GM19467 (cell line): ENCODE results near the gene ZNF346.

Experiments used
- ATAC-seq: cut with Tn5 transposase; IDR thresholded peaks from one replicate; pipeline ENCODE4 v1.9.1; 2021; ENCODE audit warnings: mild to moderate bottlenecking, moderate library complexity; ENCODE audit not compliant: unreplicated experiment

ZNF346 gene

DNA sequence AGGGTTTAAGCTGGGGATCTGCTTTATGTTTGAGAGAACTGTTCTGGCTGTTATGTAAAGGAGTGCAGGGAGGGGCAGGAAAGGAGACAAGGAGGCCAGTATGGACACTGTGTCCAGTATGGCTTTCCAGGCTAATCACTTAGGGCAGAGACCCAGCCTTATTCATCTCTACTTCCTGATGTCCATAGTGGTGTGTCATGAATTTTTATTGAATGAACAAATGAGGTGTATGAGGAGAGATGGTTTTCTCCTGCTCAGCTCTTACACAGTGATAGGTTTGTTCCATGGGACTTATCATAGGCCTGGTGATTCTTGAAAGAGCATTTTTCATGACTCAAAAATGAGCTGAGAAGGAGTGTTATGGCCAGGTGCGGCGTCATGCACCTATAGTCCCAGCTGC lies 43.7 kb downstream of the ZNF346 start:
- ATAC-seq: no peak

DNA sequence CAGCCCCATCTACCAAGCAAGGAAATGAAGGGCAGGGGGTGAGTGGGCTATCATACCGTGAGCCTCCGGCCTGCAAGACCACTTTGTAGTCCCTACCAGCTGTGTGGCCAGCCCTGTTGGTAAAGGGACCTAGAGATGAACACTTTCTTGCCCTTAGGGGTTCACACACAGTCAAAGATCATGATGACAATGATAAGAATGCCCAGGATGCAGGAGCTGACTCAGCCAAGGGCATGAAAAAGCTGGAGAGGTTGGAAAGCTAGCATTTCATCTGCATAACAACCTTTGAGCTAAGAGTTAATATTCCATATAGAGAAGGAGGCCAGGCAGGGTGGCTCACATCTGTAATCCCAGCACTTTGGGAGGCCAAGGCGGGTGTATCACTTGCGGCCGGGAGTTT lies 45.0 kb downstream of the ZNF346 start:
- ATAC-seq: no peak

DNA sequence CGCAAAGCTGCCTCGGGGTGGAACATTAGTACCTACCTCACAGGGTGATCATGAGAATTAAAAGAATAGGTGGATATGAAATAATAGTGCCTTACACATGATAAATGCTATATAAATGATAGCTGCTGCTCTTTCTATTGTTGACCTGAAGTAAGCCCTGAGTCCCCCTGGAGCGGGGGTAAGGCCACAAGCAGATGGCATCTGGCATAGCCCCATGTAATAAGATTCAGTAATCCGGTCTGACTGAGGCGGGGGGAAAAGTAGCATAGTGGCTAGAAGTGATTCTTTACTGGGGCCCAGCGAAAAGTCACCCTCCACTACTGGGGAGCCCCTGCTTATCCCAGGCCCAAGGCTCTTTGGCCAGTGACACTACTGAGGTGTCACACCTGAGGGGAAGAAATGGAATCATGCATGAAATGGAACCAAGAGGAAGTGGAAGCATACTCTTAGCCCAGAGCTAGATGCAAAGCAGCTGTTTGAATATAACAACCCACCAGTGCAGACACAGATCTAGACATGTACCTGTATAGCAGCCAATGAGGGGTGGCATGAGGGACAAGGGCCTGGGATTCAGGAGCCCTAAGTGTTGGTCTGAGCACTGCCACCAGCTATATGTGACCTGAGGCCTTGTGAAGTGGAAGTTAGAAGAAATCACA lies 48.2 kb downstream of the ZNF346 start:
- ATAC-seq: no peak

DNA sequence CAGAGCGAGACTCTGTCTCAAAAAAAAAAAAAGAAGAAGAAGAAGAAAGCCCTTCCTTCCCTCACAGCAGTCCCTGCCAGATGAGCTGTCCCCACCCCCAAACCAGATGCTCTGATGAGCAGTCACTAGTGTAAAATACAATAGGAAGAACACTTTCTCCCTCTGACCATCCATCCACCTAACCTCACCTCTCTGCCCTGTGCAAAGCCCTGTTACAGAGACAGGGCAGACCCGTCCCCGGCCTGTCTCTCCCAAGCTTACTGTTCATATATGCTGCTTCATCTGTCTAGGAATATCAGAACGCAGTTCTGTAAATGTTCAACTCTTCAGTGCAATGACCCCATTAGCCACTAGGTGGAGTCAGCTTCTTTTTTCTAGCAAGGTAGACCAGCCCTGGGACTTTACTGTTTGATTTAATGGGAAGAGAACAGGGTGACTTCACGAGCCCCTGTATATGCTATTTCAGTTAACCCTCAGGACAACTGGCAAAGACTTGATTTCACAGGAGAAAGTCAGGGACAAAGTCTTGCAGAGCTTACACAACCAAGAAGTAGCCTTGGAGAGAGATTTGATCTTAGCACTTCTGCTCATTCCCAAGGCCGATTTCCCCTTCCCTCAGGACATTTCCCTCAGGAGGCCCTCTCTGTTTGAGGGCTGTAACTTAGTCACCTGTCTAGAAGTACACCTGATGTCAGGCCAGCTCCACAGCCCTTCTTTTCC lies 49.3 kb downstream of the ZNF346 start:
- ATAC-seq: peak; percentile 64

DNA sequence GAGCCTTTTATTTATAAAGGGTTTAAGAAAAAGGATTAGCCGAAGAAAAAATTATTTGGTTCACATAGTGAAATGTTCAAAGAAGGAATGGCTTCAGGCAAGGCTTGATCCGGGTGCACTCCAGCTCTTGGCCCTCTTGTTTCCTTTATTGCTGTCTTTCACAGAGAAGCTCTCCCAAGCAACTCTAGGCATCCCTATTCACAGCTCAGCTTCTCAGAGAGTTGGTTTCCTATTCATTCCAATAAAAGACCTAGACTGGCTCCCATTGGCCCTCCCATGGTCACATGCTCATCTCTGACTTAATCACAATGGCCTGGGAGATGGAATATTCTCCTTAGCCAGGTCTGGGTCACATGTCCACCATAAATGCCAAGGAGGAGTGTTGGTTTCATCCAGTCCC lies 54.8 kb downstream of the ZNF346 start:
- no peak for ATAC-seq

DNA sequence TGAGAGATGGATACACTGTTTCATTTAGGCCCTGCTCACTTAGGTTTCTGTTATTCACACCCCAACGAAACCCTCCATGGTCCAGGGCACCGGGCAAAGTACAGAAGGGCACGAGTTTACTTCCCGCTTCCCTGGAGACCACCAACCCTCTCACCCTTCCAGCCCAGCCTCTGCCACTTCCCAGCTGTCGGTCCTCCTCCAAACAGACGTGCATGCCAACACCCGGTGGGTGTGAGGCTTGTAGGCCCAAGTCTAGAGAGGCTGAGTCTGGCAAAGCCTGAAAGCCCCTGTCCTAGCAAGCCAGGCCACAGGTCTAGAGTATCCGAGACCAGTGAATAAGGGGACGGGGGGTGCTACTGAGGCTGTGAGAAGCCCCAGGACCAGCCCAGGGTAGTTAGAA lies 57.1 kb downstream of the ZNF346 start:
- no peak for ATAC-seq

DNA sequence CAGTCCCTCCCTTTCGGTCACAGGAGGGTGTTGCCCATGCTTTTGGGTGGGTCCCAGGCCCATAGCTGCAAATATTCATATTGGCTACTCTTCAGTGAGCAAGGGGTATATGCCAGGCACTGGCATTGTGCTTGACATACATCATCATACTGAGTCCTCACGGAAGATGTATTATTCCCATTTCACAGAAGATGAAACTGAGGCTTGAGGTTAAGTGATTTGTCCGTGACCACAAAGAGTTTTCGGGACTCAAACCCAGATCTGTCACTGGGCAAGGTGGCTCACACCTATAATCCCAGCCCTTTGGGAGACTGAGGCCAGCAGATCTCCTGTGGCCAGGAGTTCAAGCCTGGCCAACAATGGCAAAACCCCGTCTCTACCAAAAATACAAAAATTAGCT lies 57.8 kb downstream of the ZNF346 start:
- ATAC-seq: no peak

DNA sequence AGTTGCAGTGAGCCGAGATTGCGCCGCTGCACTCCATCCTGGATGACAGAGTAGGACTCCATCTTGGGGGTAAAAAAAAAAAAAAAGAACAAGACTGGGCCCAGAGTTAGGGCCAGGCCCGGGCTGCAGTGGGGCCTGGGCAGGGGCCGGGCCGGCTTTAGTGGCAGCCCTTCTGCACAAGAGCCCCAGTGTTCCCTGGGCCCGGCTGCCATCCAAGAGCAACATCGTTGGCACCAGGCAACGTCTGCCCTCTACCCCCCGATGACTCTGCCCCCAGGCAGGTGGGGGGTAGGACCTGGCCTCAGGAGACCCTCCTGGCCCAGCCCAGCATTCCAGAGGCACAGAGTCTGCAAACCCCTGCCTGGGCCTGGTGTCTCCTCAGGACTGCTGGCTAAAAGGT lies 59.4 kb downstream of the ZNF346 start:
- no peak for ATAC-seq

DNA sequence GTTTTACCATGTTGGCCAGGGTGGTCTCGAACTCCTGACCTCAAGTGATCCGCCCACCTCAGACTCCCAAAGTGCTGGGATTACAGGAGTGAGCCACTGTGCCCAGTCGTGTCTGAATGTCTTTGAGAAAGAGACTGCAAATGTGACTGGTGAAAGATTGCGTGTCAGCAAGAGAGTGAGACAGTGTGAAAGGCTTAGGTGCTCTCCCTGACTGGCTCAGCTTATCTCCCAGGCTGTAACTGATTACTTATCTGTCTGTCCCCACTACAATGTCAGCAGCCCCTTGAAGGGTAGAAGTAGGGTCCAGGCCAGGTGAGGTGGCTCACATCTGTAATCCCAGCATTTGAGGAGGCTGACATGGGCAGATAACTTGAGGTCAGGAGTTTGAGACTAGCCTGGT lies 60.9 kb downstream of the ZNF346 start:
- ATAC-seq: no peak

DNA sequence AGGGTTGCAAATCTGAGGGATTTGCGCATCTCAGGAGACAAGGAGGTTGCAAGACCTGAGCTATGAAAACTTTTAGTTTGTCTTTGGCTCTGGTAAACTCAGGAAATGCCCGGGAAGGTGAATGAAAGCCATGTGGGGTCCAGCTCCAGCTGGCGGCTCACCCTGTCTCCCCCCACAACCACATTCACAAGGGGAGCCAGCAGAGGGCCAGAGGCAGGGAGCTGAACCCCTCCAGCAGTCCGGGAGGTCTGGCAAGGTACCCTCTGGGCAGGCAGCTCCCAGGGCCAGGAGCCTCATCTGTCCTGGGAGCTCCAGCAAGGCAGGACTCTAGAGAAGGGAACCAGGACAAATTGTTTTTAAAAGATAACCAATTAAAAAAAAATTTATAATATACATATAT lies 61.7 kb downstream of the ZNF346 start:
- no peak for ATAC-seq

DNA sequence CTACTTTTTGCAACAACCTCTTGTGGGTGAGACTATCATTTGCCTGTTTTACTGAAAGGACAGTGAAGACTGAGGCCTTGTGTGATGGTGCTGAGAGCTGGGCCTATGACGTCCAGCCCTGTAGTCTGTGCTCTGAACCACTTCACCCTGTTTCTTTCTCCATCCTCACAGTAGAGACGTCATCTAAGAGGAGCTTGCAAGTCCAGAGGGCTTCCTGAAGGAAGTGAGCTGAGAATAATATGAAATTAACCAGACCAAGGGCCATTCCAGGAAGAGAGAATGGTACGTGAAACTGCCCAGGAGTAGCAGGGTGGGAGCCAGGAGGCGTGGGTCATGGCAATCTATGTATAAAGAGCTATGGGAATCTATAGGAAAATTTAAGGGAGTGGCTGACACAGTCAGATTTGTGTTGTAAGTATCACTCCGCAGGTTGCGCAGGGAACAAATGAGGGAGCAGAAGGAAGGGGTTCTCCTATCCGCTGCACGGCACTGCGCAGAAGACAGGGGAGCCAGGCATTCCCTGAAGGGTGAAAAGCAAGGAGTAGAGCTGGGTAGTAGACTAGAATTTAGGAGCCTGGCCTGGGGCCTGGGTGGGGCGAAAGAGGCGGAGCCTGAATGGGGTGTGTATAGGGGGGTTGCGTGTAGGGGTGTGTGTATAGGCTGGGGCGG lies 63.6 kb downstream of the ZNF346 start:
- ATAC-seq: no peak

DNA sequence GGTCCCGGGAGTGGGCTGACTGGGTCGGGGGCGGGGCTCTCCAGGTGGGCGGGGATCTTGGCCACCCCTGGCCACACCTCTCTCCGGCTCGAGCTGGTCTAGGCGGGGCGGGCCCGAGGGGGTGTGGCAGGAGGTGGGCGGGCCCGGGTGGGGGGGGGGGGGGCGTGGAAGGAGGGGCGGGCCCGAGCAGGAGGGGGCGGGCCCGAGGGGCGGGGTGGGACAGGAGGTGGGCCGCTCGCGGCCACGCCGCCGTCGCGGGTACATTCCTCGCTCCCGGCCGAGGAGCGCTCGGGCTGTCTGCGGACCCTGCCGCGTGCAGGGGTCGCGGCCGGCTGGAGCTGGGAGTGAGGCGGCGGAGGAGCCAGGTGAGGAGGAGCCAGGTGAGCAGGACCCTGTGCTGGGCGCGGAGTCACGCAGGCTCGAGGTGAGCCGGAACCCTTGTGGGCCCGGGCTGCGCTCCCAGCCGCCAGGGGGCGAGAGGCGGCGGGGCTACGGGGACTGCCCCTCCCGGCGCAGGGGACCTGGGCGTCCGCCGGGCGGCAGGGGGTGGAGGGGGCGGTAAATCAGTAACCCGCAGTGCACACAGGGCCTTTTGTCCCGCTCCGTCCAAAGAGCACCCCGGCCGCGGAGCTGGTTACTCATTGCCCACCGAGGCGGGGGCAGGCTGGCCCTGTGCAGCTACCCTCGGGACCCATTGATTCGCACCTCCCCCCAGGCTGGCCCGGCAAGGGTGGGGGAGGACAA lies 64.3 kb downstream of the ZNF346 start, which contains the start of gene FGFR4:
FGFR4 (plus strand) TSS at position 262 of the 744 bp plus-strand sequence. CDS start 2,688 bp downstream, outside the sequence.
- ATAC-seq: peak; percentile 67

DNA sequence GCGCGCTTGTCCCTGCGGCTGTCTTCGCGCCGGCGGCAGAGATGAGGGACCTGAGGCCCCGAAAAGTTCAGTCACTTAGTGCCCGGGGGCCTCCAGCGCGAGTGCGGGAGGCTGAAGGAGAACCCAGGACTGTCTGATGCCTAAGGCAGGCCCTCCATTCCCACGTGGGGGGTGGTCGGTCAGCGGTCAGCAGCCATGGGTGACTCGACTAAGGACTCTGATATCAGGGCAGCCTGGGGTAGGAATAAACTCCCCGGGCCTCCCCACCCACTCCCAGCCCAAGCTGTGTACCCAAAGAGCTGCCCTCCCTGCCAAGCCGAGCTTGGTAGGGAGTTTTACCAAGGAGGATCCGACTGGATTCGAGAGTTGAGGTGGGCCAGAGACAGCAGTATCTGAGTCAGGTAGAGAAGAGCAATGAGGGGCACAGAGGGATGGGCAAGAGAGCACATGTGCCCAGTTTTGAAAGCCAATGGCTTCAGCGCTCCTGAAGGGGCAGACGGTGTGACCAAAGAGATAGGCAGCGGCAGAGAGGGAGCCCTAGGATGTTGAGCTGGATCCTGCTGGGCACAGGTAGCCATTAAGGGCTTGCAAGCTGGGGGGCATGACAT lies 65.0 kb downstream of the ZNF346 start:
- ATAC-seq: no peak

DNA sequence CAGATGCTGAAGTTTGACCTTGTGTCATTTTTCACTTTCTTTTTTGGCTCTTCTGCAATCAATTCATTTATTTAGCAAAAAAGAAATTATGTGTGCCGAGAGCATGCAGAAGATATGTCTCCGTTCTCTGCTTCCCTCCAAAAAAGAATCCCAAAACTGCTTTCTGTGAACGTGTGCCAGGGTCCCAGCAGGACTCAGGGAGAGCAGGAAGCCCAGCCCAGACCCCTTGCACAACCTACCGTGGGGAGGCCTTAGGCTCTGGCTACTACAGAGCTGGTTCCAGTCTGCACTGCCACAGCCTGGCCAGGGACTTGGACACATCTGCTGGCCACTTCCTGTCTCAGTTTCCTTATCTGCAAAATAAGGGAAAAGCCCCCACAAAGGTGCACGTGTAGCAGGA lies 66.6 kb downstream of the ZNF346 start:
- ATAC-seq: no peak

DNA sequence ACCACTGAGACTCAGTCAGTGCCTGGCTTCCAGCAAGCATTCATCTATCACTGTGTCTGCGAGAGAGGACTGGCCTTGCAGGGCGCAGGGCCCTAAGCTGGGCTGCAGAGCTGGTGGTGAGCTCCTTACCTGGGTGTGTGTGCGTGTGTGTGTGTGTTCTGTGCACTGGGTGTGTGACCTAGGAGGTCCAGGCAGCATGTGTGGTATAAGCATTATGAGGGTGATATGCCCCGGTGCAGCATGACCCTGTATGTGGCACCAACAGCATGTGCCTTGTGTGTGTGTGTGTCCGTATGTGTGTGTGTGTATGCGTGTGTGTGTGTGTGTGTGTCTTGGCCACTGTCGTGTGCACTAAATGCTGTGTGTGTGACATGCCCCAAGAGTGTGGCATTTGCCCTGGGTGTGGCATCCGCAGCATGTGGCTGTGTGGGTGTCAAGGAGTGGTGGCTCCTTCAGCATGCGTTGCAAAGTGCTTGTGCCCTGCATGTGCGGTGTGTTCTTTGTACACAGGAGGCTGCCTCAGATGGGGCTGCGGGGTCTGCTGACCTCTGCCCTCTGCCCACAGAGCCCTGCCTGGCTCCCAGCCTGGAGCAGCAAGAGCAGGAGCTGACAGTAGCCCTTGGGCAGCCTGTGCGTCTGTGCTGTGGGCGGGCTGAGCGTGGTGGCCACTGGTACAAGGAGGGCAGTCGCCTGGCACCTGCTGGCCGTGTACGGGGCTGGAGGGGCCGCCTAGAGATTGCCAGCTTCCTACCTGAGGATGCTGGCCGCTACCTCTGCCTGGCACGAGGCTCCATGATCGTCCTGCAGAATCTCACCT lies 67.5 kb downstream of the ZNF346 start:
- no peak for ATAC-seq

DNA sequence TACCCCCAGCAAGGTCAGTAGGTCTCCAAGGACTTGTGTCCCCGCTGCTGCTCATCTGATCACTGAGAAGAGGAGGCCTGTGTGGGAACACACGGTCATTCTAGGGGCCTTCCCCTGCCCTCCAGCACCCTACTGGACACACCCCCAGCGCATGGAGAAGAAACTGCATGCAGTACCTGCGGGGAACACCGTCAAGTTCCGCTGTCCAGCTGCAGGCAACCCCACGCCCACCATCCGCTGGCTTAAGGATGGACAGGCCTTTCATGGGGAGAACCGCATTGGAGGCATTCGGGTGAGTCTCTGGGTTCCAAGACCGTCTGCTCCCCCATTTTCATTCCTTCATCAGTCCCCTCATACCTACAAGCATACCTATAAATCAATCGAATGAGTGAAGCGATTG lies 68.3 kb downstream of the ZNF346 start:
- no peak for ATAC-seq

DNA sequence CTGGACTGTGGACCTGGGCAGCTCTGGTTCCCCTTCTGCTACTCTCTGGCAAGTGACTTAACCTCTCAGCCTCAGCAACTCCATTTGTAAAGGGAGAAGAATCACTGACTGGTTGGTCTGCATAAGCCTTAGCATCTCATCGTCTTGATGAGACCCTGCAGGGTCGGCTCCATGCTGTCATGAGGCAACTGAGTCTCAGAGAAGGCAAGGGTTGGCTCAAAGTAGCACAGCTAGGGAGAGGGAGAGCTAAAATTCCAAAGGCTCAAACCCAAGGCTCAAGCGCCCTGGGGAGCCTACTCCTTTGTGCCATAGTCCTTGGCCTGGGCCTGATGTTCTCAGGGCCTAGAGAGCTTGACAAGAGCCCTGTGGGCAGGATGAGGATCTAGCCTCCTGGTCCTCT lies 68.7 kb downstream of the ZNF346 start:
- no peak for ATAC-seq

DNA sequence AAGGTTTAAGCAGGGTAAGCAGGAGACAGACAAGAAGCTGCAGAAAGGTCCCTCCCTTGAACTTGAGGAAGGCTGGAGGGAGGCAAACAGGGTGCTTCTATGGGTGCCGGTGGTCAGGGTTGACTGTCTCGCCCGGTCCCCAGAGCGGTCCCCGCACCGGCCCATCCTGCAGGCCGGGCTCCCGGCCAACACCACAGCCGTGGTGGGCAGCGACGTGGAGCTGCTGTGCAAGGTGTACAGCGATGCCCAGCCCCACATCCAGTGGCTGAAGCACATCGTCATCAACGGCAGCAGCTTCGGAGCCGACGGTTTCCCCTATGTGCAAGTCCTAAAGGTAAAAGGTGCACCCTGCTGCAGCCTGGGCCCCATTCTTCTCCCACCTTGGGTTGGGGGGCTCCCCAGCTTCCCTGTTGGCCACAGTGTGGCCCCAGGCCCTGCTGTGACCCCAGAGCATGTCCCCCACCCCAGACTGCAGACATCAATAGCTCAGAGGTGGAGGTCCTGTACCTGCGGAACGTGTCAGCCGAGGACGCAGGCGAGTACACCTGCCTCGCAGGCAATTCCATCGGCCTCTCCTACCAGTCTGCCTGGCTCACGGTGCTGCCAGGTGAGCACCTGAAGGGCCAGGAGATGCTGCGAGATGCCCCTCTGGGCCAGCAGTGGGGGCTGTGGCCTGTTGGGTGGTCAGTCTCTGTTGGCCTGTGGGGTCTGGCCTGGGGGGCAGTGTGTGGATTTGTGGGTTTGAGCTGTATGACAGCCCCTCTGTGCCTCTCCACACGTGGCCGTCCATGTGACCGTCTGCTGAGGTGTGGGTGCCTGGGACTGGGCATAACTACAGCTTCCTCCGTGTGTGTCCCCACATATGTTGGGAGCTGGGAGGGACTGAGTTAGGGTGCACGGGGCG lies 69.9 kb downstream of the ZNF346 start:
- no peak for ATAC-seq

DNA sequence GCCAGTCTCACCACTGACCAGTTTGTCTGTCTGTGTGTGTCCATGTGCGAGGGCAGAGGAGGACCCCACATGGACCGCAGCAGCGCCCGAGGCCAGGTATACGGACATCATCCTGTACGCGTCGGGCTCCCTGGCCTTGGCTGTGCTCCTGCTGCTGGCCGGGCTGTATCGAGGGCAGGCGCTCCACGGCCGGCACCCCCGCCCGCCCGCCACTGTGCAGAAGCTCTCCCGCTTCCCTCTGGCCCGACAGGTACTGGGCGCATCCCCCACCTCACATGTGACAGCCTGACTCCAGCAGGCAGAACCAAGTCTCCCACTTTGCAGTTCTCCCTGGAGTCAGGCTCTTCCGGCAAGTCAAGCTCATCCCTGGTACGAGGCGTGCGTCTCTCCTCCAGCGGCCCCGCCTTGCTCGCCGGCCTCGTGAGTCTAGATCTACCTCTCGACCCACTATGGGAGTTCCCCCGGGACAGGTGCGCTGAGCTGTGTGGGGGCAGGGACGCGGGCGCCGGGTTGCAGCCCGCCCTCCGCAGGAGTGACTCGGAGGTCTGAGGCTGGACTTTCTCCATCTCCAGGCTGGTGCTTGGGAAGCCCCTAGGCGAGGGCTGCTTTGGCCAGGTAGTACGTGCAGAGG lies 70.7 kb downstream of the ZNF346 start:
- no peak for ATAC-seq
